ENCODE results near the gene CHST7. TPM values are rescaled to one million over a fixed set of nuclear protein-coding genes. Genes with fewer than 3 reads are reported as not detected.
A peak's percentile ranks its signal among the peaks of the same experiment; 100 is the strongest.

Gene CHST7
- total and polyA plus RNA-seq, 8 donors = 0.65 to 2.1 (median 1.1) TPM

GRCh38 chrX:46620505-46620904 lies 46.9 kb downstream of the CHST7 start:
- Histone ChIP-seq H3K36me3 (no peaks in the 10 kb centered on the region), H3K4me3 (no peak overlapping the region), H3K27ac (no peak overlapping the region), H3K27me3 (peaks cover 0 to 3% (median 0%) of the 10 kb centered on the region in 4 donors), H3K4me1 (no peaks in the 10 kb centered on the region), H3K9me3 (no peaks in the 10 kb centered on the region)
- no peak for DNase-seq
- no peak for ATAC-seq
- 84 to 87% methylated on average over 4 of the region's 4 CpGs for WGBS, 2 donors
- FAIRE-seq = no peak
- intact Hi-C loops (cut with DNase I) = no loop called here
- no peak for TF ChIP-seq CTCF (IDR thresholded peaks at IDR 0.05)

GRCh38 chrX:46621572-46621971 lies 48.0 kb downstream of the CHST7 start:
- no peaks in the 10 kb centered on the region for H3K9me3 ChIP-seq
- H3K27me3 ChIP-seq = no peaks in the 10 kb centered on the region
- 54 to 80% methylated on average over 3 of the region's 3 CpGs for WGBS, 2 donors
- H3K4me3 ChIP-seq = no peak overlapping the region
- no peak for DNase-seq
- ATAC-seq = no peak
- intact Hi-C loops (cut with DNase I) = no loop called here
- H3K36me3 ChIP-seq = no peaks in the 10 kb centered on the region
- TF ChIP-seq CTCF (IDR thresholded peaks at IDR 0.05) = no peak
- no peak overlapping the region for H3K27ac ChIP-seq
- H3K4me1 ChIP-seq = no peaks in the 10 kb centered on the region
- no peak for FAIRE-seq

- intact Hi-C loops (cut with DNase I) = no loop called here
- 68 to 84% methylated on average over 6 of the region's 6 CpGs for WGBS, 2 donors
- Histone ChIP-seq H3K4me3 (no peak overlapping the region), H3K27me3 (no peaks in the 10 kb centered on the region), H3K4me1 (no peaks in the 10 kb centered on the region), H3K9me3 (no peaks in the 10 kb centered on the region), H3K27ac (no peak overlapping the region), H3K36me3 (no peaks in the 10 kb centered on the region)
- DNase-seq = no peak
- no peak for FAIRE-seq
- no peak for TF ChIP-seq CTCF (IDR thresholded peaks at IDR 0.05)
- ATAC-seq = peak in 1 of 4 donors; percentile 47
Measured at GRCh38 chrX:46624090-46624786, 50.7 kb downstream of the CHST7 start.

GRCh38 chrX:46626566-46626965 lies 53.0 kb downstream of the CHST7 start:
- intact Hi-C loops (cut with DNase I) = no loop called here
- peak in 1 of 6 donors; percentile 23 for DNase-seq
- H3K9me3 ChIP-seq = no peaks in the 10 kb centered on the region
- no peak for FAIRE-seq
- 85 to 92% methylated on average over 7 of the region's 7 CpGs for WGBS, 2 donors
- TF ChIP-seq CTCF (IDR thresholded peaks at IDR 0.05) = no peak
- no peaks in the 10 kb centered on the region for H3K4me1 ChIP-seq
- no peaks in the 10 kb centered on the region for H3K27me3 ChIP-seq
- H3K4me3 ChIP-seq = no peak overlapping the region
- H3K27ac ChIP-seq = no peak overlapping the region
- no peaks in the 10 kb centered on the region for H3K36me3 ChIP-seq
- ATAC-seq = peak in 1 of 4 donors; percentile 49

GRCh38 chrX:46627062-46627461 lies 53.5 kb downstream of the CHST7 start:
- TF ChIP-seq CTCF (IDR thresholded peaks at IDR 0.05) = no peak
- Histone ChIP-seq H3K4me3 (no peak overlapping the region), H3K9me3 (no peaks in the 10 kb centered on the region), H3K4me1 (no peaks in the 10 kb centered on the region), H3K36me3 (no peaks in the 10 kb centered on the region), H3K27me3 (no peaks in the 10 kb centered on the region), H3K27ac (no peak overlapping the region)
- intact Hi-C loops (cut with DNase I) = no loop called here
- FAIRE-seq (no peak), DNase-seq (no peak), ATAC-seq (no peak)
- 68 to 92% methylated on average over 4 of the region's 4 CpGs for WGBS, 2 donors

All from pancreas (tissue), 10 donors.